H9 (cell line): ENCODE results near the gene LARGE1. TPM values are rescaled to one million over a fixed set of nuclear protein-coding genes. Genes with fewer than 3 reads are reported as not detected.

ENCODE experiments used
- DNase-seq: peaks from one replicate; pipeline ENCODE4 v3.0.0-alpha.2; 2017
- H2AFZ ChIP-seq: one replicate; pipeline ENCODE4 v1.6.1; 2013; ENCODE audit warnings: mild to moderate bottlenecking, low read length, control low read depth, moderate library complexity
- H2AK5ac ChIP-seq: 2 replicates; pipeline ENCODE4 v1.6.1; 2013; ENCODE audit warnings: low read length, control low read depth, mixed read lengths; ENCODE audit not compliant: insufficient read length
- H2BK120ac ChIP-seq: one replicate; pipeline ENCODE4 v1.6.1; 2013; ENCODE audit warnings: low read depth, mild to moderate bottlenecking, low read length, control low read depth, inconsistent platforms; ENCODE audit not compliant: poor library complexity, severe bottlenecking
- H2BK12ac ChIP-seq: 2 replicates; pipeline ENCODE4 v1.6.1; 2013; ENCODE audit warnings: low read length, control low read depth, mixed read lengths, low read depth; ENCODE audit not compliant: insufficient read length
- H2BK15ac ChIP-seq: 2 replicates; pipeline ENCODE4 v1.6.1; 2013; ENCODE audit warnings: low read depth, low read length, control low read depth
- H2BK20ac ChIP-seq: one replicate; pipeline ENCODE4 v1.6.1; 2013; ENCODE audit warnings: low read depth, mild to moderate bottlenecking, low read length, control low read depth, inconsistent platforms; ENCODE audit not compliant: poor library complexity, severe bottlenecking
- H2BK5ac ChIP-seq: 2 replicates; pipeline ENCODE4 v1.6.1; 2013; ENCODE audit warnings: low read length, control low read depth, mixed read lengths; ENCODE audit not compliant: insufficient read length
- H3K14ac ChIP-seq: 2 replicates; pipeline ENCODE4 v1.6.1; 2013; ENCODE audit warnings: low read length, control low read depth; ENCODE audit not compliant: insufficient read depth
- H3K18ac ChIP-seq: 2 replicates; pipeline ENCODE4 v1.6.1; 2013; ENCODE audit warnings: low read depth, mild to moderate bottlenecking, mixed read lengths, low read length, control low read depth; ENCODE audit not compliant: insufficient read length
- H3K23ac ChIP-seq: 2 replicates; pipeline ENCODE4 v1.6.1; 2013; ENCODE audit warnings: low read length, control low read depth, mixed read lengths, low read depth; ENCODE audit not compliant: insufficient read length
- H3K23me2 ChIP-seq: 2 replicates; pipeline ENCODE4 v1.6.1; 2013; ENCODE audit warnings: low read depth, mild to moderate bottlenecking, mixed read lengths, low read length, control low read depth; ENCODE audit not compliant: insufficient read length, poor library complexity, severe bottlenecking
- H3K27ac ChIP-seq: 2 replicates; pipeline ENCODE4 v1.5.1; 2013; ENCODE audit warnings: low read length, control low read depth, mixed read lengths, low read depth; ENCODE audit not compliant: insufficient read length
- H3K27me3 ChIP-seq: 2 replicates; pipeline ENCODE4 v1.6.1; 2013; ENCODE audit warnings: low read length, control low read depth, inconsistent platforms; ENCODE audit not compliant: insufficient read depth
- H3K4ac ChIP-seq: 2 replicates; pipeline ENCODE4 v1.6.1; 2013; ENCODE audit warnings: low read depth, mild to moderate bottlenecking, control low read depth, inconsistent platforms, low read length, moderate library complexity
- H3K4me1 ChIP-seq: 2 replicates; pipeline ENCODE4 v1.6.1; 2013; ENCODE audit warnings: low read length, control low read depth, inconsistent platforms; ENCODE audit not compliant: insufficient read depth
- H3K4me2 ChIP-seq: 2 replicates; pipeline ENCODE4 v1.6.1; 2013; ENCODE audit warnings: low read length, control low read depth, mixed read lengths; ENCODE audit not compliant: insufficient read length, insufficient read depth
- H3K56ac ChIP-seq: 2 replicates; pipeline ENCODE4 v1.6.1; 2013; ENCODE audit warnings: low read depth, mild to moderate bottlenecking, mixed read lengths, low read length, control low read depth; ENCODE audit not compliant: insufficient read length
- H3K79me1 ChIP-seq: 2 replicates; pipeline ENCODE4 v1.6.1; 2013; ENCODE audit warnings: low read depth, mild to moderate bottlenecking, moderate library complexity, low read length, control low read depth, inconsistent platforms; ENCODE audit not compliant: insufficient read depth, poor library complexity, severe bottlenecking
- H3K79me2 ChIP-seq: 2 replicates; pipeline ENCODE4 v1.6.1; 2013; ENCODE audit warnings: low read length, control low read depth, inconsistent platforms; ENCODE audit not compliant: insufficient read depth
- H3K9ac ChIP-seq: 2 replicates; pipeline ENCODE4 v1.6.1; 2013; ENCODE audit warnings: low read length, control low read depth, mixed read lengths; ENCODE audit not compliant: insufficient read length; ENCODE audit errors: extremely low read depth
- H3K9me3 ChIP-seq: one replicate; pipeline ENCODE4 v1.6.1; 2013; ENCODE audit warnings: low read depth, low read length, inconsistent platforms; ENCODE audit not compliant: control insufficient read depth
- H3T11ph ChIP-seq: one replicate; pipeline ENCODE4 v1.6.1; 2013; ENCODE audit warnings: mild to moderate bottlenecking, low read length, control low read depth, inconsistent platforms
- H4K20me1 ChIP-seq: one replicate; pipeline ENCODE4 v1.6.1; 2013; ENCODE audit not compliant: control insufficient read depth, insufficient read length, insufficient read depth
- H4K5ac ChIP-seq: 2 replicates; pipeline ENCODE4 v1.6.1; 2013; ENCODE audit warnings: low read depth, mild to moderate bottlenecking, mixed read lengths, low read length, control low read depth; ENCODE audit not compliant: insufficient read length
- H4K8ac ChIP-seq: replicated peaks from 2 replicates; pipeline ENCODE4 v1.6.1; 2013; ENCODE audit warnings: low read length, control low read depth, mixed read lengths, low read depth; ENCODE audit not compliant: insufficient read length
- H4K91ac ChIP-seq: 2 replicates; pipeline ENCODE4 v1.6.1; 2013; ENCODE audit warnings: low read depth, mild to moderate bottlenecking, moderate library complexity, mixed read lengths, low read length, control low read depth; ENCODE audit not compliant: insufficient read length
- H3K27ac Mint-ChIP-seq, 3 experiments: 2 replicates in 2 of 3; 3 replicates in 1 of 3; pipeline ENCODE4 v1.8.0; 2020 to 2021; ENCODE audit warnings: mixed read lengths in 3 of 3, mild to moderate bottlenecking in 1 of 3, moderate library complexity in 1 of 3
- H3K27me3 Mint-ChIP-seq: 2 replicates; pipeline ENCODE4 v1.8.0; 2021; ENCODE audit warnings: low read depth, mild to moderate bottlenecking, moderate library complexity, mixed read lengths
- H3K36me3 Mint-ChIP-seq, 3 experiments: 2 replicates in 2 of 3; 3 replicates in 1 of 3; pipeline ENCODE4 v1.8.0; 2020 to 2021; ENCODE audit warnings: low read depth in 3 of 3, mixed read lengths in 3 of 3; ENCODE audit not compliant: insufficient read depth in 1 of 3
- H3K4me1 Mint-ChIP-seq, 2 experiments: 2 replicates each; pipeline ENCODE4 v1.8.0; 2020; ENCODE audit warnings: mixed read lengths in 2 of 2
- H3K4me3 Mint-ChIP-seq, 2 experiments: 2 replicates in 1 of 2; 3 replicates in 1 of 2; pipeline ENCODE4 v1.8.0; 2020 to 2021; ENCODE audit warnings: mild to moderate bottlenecking in 2 of 2, mixed read lengths in 2 of 2, moderate library complexity in 1 of 2
- H3K9me3 Mint-ChIP-seq, 2 experiments: 2 replicates in 1 of 2; 3 replicates in 1 of 2; pipeline ENCODE4 v1.8.0; 2020; ENCODE audit warnings: mild to moderate bottlenecking in 2 of 2, mixed read lengths in 2 of 2, moderate library complexity in 1 of 2
- CTCF ChIP-seq: fragments of 200-600 bp; sonication (generic); conservative IDR thresholded peaks from 3 replicates; pipeline ENCODE4 v1.8.0; 2021; ENCODE audit warnings: antibody characterized with exemption, mild to moderate bottlenecking
- WGBS: extraction: QIAGEN DNeasy Blood & Tissue Kit; methylation state at CpG from one replicate; pipeline ENCODE4 v1.1.7; 2013; ENCODE audit warnings: missing lambda C conversion rate, low lambda C conversion rate, mixed read lengths; ENCODE audit not compliant: insufficient read length; ENCODE audit errors: extremely low coverage; 5-methylcytosine and 5-hydroxymethylcytosine counted together
- total RNA-seq: library from RNA; stranded (reverse); gene quantifications from 2 replicates; pipeline ENCODE4 v1.2.1, GENCODE V29; 2021

Gene LARGE1
- total RNA-seq, 1 experiment from 2014 or later, result 43.5 TPM

- Histone ChIP-seq H4K8ac (no peak overlapping the region), H3K4me2 (no peak overlapping the region), H3T11ph (no peak overlapping the region), H2BK5ac (no peak overlapping the region), H3K79me2 (peaks cover 38% of the 10 kb centered on the region; the same call in 1 of the 2 replicates), H3K4me1 (peaks cover 11% of the 10 kb centered on the region; the same call in 1 of the 2 replicates), H3K27me3 (no peaks in the 10 kb centered on the region), H2BK20ac (no peak overlapping the region), H3K9ac (no peak overlapping the region), H3K9me3 (no peaks in the 10 kb centered on the region), H3K14ac (no peak overlapping the region), H3K79me1 (peaks cover 6% of the 10 kb centered on the region), H3K27ac (no peak overlapping the region), H4K5ac (no peak overlapping the region), H3K56ac (no peak overlapping the region), H2AK5ac (no peak overlapping the region), H2BK12ac (no peak overlapping the region), H2BK120ac (no peak overlapping the region), H2AFZ (no peak overlapping the region), H3K23me2 (no peaks in the 10 kb centered on the region), H2BK15ac (no peak overlapping the region), H4K20me1 (no peaks in the 10 kb centered on the region), H3K18ac (no peak overlapping the region), H3K23ac (no peak overlapping the region), H3K4ac (no peak overlapping the region), H4K91ac (no peak overlapping the region)
- no CpG with 5 or more reads among the region's 4 CpGs for WGBS
- DNase-seq, result no peak
- H3K9me3 Mint-ChIP-seq, result peaks cover 7 to 13% of the 10 kb centered on the region in 2 experiments; a peak in 3 of 5 replicates
- no peaks in the 10 kb centered on the region for H3K27me3 Mint-ChIP-seq
- no peak for TF ChIP-seq CTCF
- no peak overlapping the region for H3K4me3 Mint-ChIP-seq
- peaks cover 41 to 46% of the 10 kb centered on the region in 2 experiments for H3K4me1 Mint-ChIP-seq
- peaks cover 28 to 36% (median 30%) of the 10 kb centered on the region in 3 experiments for H3K36me3 Mint-ChIP-seq
- H3K27ac Mint-ChIP-seq, result peak overlapping the region in 1 of 3 experiments; percentile 89; a peak in 1 of 7 replicates
These were observed 102.7 kb downstream of the LARGE1 start for GRCh38 chr22:33817512-33818127.
